Testis (tissue), 3 donors: ENCODE measurements around the gene SLC46A2. TPM values are rescaled to one million over a fixed set of nuclear protein-coding genes. Genes with fewer than 3 reads are reported as not detected.

Experiments
- DNase-seq: peaks from one replicate; pipeline ENCODE4 v3.0.0-alpha.2; 2019
- H3K27ac ChIP-seq, 2 donors: fragments of 200-600 bp; sonication (generic); one replicate each; pipeline ENCODE4 v1.5.1; 2019
- H3K27me3 ChIP-seq: fragments of 200-600 bp; sonication (generic); one replicate; pipeline ENCODE4 v1.5.1; 2019
- H3K36me3 ChIP-seq: fragments of 200-600 bp; sonication (generic); one replicate; pipeline ENCODE4 v1.5.1; 2017; ENCODE audit warnings: low read depth; ENCODE audit errors: missing control alignments
- H3K4me1 ChIP-seq: fragments of 200-600 bp; sonication (generic); one replicate; pipeline ENCODE4 v1.5.1; 2019
- H3K4me3 ChIP-seq, 2 donors: fragments of 200-600 bp; sonication (generic); one replicate each; pipeline ENCODE4 v1.5.1; 2017 to 2019
- H3K9me3 ChIP-seq: fragments of 200-600 bp; sonication (generic); one replicate; pipeline ENCODE4 v1.5.1; 2017
- POLR2A ChIP-seq: fragments of 450-650 bp; IDR thresholded peaks from one replicate; pipeline ENCODE4 v1.6.1; 2017; ENCODE audit warnings: antibody characterized with exemption, mild to moderate bottlenecking, moderate library complexity
- WGBS, 2 donors: methylation state at CpG; one replicate each; pipeline ENCODE4 v1.1.5; 2018; 5-methylcytosine and 5-hydroxymethylcytosine counted together
- intact Hi-C: fragments of 100-400 bp; cut with DNase I; formaldehyde crosslinking; loops from one replicate; pipeline ENCODE4 v1.15.1; 2023; ENCODE audit warnings: low total_unique reads
- polyA plus RNA-seq: library from polyadenylated mRNA; stranded (reverse); fragments of 350-450 nt; fragmentation: Illumina TruSeq; extraction: RNeasy Lipid Tissue Mini Kit (QIAGEN cat#74804); gene quantifications from one replicate; pipeline ENCODE4 v1.2.3, GENCODE V29; 2014; ENCODE audit warnings: low read depth, low replicate concordance; ENCODE audit not compliant: insufficient read depth
- total RNA-seq, 2 donors: library from RNA; depleted of rRNA; stranded (reverse); fragments of >200 nt; gene quantifications; one replicate each; pipeline ENCODE4 v1.2.3, GENCODE V29; 2016
- TF ChIP-seq, protein P1 (sequence below), 3 experiments: fragments of 450-650 bp in 2 of 3; fragments of 200-600 bp in 1 of 3; sonication (generic) in 1 of 3; IDR thresholded peaks; one replicate each; pipeline ENCODE4 v1.5.1; 2016 to 2019; ENCODE audit warnings: antibody characterized with exemption in 3 of 3, mild to moderate bottlenecking in 2 of 3, moderate library complexity in 1 of 3

The SLC46A2 gene
- total and polyA plus RNA-seq, 3 donors from 2014 or later = 1.4 to 2.4 (median 1.9) TPM

DNA sequence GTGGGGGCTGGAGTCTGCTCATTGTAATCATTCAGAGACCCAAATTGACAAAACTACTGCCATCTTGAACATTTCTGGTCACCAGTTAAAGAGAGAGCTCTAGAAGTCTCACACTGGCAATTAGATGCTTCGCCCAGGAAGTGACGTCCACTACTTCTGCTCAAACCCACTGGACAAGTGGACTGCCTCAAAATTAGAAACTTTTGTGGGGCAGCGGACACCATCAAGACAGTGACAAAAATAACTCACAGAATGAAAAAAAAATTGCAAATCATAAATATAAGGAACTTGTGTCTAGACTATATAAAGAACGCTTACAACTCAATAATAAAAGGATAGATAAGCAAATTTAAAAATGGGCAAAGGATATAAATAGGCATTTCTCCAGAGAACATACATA lies 9.8 kb upstream of the SLC46A2 start:
- intact Hi-C loops = no loop called here
- DNase-seq = no peak
- Histone ChIP-seq H3K36me3 (no peaks in the 10 kb centered on the region), H3K27ac (no peak overlapping the region), H3K27me3 (no peaks in the 10 kb centered on the region), H3K9me3 (no peaks in the 10 kb centered on the region), H3K4me1 (peaks cover 5% of the 10 kb centered on the region), H3K4me3 (no peak overlapping the region)
- 87 to 96% methylated on average over 4 of the region's 4 CpGs for WGBS, 2 donors
- TF ChIP-seq POLR2A = no peak
- TF ChIP-seq, protein P1, sequence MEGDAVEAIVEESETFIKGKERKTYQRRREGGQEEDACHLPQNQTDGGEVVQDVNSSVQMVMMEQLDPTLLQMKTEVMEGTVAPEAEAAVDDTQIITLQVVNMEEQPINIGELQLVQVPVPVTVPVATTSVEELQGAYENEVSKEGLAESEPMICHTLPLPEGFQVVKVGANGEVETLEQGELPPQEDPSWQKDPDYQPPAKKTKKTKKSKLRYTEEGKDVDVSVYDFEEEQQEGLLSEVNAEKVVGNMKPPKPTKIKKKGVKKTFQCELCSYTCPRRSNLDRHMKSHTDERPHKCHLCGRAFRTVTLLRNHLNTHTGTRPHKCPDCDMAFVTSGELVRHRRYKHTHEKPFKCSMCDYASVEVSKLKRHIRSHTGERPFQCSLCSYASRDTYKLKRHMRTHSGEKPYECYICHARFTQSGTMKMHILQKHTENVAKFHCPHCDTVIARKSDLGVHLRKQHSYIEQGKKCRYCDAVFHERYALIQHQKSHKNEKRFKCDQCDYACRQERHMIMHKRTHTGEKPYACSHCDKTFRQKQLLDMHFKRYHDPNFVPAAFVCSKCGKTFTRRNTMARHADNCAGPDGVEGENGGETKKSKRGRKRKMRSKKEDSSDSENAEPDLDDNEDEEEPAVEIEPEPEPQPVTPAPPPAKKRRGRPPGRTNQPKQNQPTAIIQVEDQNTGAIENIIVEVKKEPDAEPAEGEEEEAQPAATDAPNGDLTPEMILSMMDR (IDR thresholded peaks at IDR 0.05) = no peak

DNA sequence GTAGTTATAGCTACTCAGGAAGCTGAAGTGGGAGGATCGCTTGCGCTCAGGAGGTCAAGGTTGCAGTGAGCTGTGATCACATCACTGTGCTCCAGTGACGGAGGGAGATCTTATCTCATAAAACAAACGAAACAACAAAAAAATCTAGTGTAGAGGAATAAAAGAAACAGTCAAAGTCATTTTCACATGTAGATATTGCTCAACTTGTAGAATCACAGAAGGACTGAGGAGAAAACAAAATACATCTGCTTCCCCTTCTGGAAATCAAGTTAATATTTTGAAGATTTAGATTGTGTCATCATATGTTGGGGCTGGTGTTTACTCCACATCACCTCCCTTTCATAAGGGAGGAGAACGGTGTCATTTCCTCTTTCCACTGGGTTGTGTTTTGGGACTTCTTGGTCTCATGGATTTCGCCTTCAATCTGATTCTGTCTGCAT lies 8.2 kb upstream of the SLC46A2 start:
- Histone ChIP-seq H3K9me3 (no peaks in the 10 kb centered on the region), H3K36me3 (no peaks in the 10 kb centered on the region), H3K27me3 (no peaks in the 10 kb centered on the region), H3K4me3 (no peak overlapping the region), H3K4me1 (no peaks in the 10 kb centered on the region), H3K27ac (no peak overlapping the region)
- no peak for DNase-seq
- TF ChIP-seq, protein P1 (IDR thresholded peaks at IDR 0.05) = no peak
- no peak for TF ChIP-seq POLR2A
- intact Hi-C loops = no loop called here
- WGBS, 2 donors = 45 to 53% methylated on average over 6 of the region's 6 CpGs

DNA sequence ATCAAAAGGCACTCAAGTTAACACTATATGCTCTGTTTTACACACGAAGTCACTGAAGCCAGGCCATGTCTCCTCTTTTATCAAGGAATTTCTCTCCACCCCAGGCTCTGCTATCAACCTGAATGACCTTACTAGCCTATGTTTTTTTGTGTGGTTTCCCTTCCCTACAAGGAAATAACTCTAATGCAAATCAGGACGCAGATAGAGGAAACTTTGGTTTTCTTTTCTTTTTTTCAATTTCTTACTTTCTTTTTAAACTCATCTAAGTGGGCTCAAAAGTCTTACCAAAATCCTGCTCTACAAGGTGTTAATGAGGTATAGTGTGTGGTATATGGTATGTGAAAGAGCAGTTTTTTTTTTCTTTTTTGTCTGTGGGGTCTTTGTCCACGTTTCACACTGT lies 5.5 kb upstream of the SLC46A2 start:
- intact Hi-C loops = no loop called here
- no peaks in the 10 kb centered on the region for H3K36me3 ChIP-seq
- DNase-seq = no peak
- H3K4me1 ChIP-seq = peaks cover 1% of the 10 kb centered on the region
- 65 to 70% methylated on average over 3 of the region's 3 CpGs for WGBS, 2 donors
- TF ChIP-seq, protein P1 (IDR thresholded peaks at IDR 0.05) = no peak
- TF ChIP-seq POLR2A = no peak
- H3K27ac ChIP-seq = no peak overlapping the region
- no peak overlapping the region for H3K4me3 ChIP-seq
- no peaks in the 10 kb centered on the region for H3K27me3 ChIP-seq
- no peaks in the 10 kb centered on the region for H3K9me3 ChIP-seq

GRCh38 chr9:112894699-112895098 lies 4.0 kb upstream of the SLC46A2 start:
- Histone ChIP-seq H3K27me3 (no peaks in the 10 kb centered on the region), H3K4me3 (no peak overlapping the region), H3K36me3 (no peaks in the 10 kb centered on the region), H3K9me3 (no peaks in the 10 kb centered on the region), H3K4me1 (peaks cover 4% of the 10 kb centered on the region), H3K27ac (no peak overlapping the region)
- TF ChIP-seq, protein P1 (IDR thresholded peaks at IDR 0.05) = no peak
- TF ChIP-seq POLR2A = no peak
- WGBS, 2 donors = 66 to 69% methylated on average over 1 of the region's 1 CpG
- DNase-seq = no peak
- intact Hi-C loops = no loop called here

DNA sequence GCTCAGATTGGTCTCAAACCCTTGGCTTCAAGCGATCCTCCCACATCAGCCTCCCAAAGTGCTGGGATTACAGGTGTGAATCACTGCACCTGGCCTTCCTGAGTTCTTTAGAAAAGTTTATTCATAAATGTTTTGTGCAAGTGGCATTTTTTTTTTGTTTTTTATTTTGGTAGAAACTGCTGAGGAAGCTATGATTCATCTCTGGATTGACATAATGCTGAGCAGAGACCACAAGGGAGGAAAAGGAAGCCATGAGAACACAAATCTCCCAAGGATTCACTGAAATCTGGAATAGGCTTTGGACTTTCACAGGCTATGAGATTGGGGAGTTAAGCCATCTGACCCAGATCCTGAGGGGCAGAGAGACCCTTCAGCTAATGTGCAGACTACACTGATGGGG lies 3.4 kb upstream of the SLC46A2 start:
- 85 to 90% methylated on average over 1 of the region's 1 CpG for WGBS, 2 donors
- no peak for DNase-seq
- Histone ChIP-seq H3K4me3 (no peak overlapping the region), H3K9me3 (no peaks in the 10 kb centered on the region), H3K4me1 (peaks cover 4% of the 10 kb centered on the region), H3K27ac (no peak overlapping the region), H3K36me3 (no peaks in the 10 kb centered on the region), H3K27me3 (no peaks in the 10 kb centered on the region)
- intact Hi-C loops = no loop called here
- TF ChIP-seq, protein P1 (IDR thresholded peaks at IDR 0.05) = no peak
- no peak for TF ChIP-seq POLR2A
